Left lung (tissue), 10 donors: ENCODE measurements around the gene DNASE2B. TPM values are rescaled to one million over a fixed set of nuclear protein-coding genes. Genes with fewer than 3 reads are reported as not detected.

Experiments
- ATAC-seq: fragments of 200-7000 bp; cut with Tn5 transposase; one replicate; pipeline ENCODE4 v1.9.1; 2020; ENCODE audit warnings: moderate library complexity
- DNase-seq, 4 donors: peaks; one replicate each; pipeline ENCODE4 v3.0.0-alpha.2; 2013 to 2020
- H3K27ac ChIP-seq, 2 donors: fragments of 200-600 bp; sonication (generic) in 1 of 2; one replicate each; pipeline versions ENCODE4 v1.5.0 to v1.8.0; 2020 to 2021
- H3K27me3 ChIP-seq, 2 donors: fragments of 200-600 bp; sonication (generic) in 1 of 2; one replicate each; pipeline versions ENCODE4 v1.5.0 to v1.8.0; 2020 to 2021
- H3K36me3 ChIP-seq, 2 donors: fragments of 200-600 bp; sonication (generic) in 1 of 2; one replicate each; pipeline versions ENCODE4 v1.5.0 to v1.8.0; 2020 to 2021
- H3K4me1 ChIP-seq, 2 donors: fragments of 200-600 bp; one replicate each; pipeline ENCODE4 v1.8.0; 2021
- H3K4me3 ChIP-seq, 2 donors: fragments of 200-600 bp; sonication (generic) in 1 of 2; one replicate each; pipeline versions ENCODE4 v1.5.0 to v1.8.0; 2020 to 2021; ENCODE audit warnings: mild to moderate bottlenecking in 1 of 2
- H3K9me3 ChIP-seq, 2 donors: fragments of 200-600 bp; sonication (generic) in 1 of 2; one replicate each; pipeline versions ENCODE4 v1.5.0 to v1.8.0; 2020 to 2021
- CTCF ChIP-seq, 2 donors: fragments of 200-600 bp; sonication (generic) in 1 of 2; IDR thresholded peaks; one replicate each; pipeline versions ENCODE4 v1.5.0 to v1.8.0; 2021; ENCODE audit warnings: antibody characterized with exemption in 2 of 2
- intact Hi-C, 2 donors: fragments of 100-400 bp; cut with DNase I; formaldehyde crosslinking; loops; one replicate each; pipeline versions ENCODE4 v1.11.2 to v1.14.2; 2022
- polyA plus RNA-seq, 6 donors: library from polyadenylated mRNA; unstranded; fragments of 120-200 nt; gene quantifications; one replicate each; pipeline ENCODE4 v1.2.1, GENCODE V29; 2013; ENCODE audit not compliant: insufficient read length in 6 of 6
- total RNA-seq, 2 donors: library from RNA; stranded (reverse); fragmentation: NEBNext Ultra II Directional; extraction: Animal tissue kit (Norgen Biotek cat#: 25700); gene quantifications; one replicate each; pipeline ENCODE4 v1.2.1, GENCODE V29; 2021
- donor health status: DM: no; HTN: yes; CAD: no.
- donor health status: DM: no; HTN: no; CAD: no.

The DNASE2B gene
- total and polyA plus RNA-seq, 8 donors: 0.11 to 2.7 (median 0.35) TPM; not detected in 3

DNA sequence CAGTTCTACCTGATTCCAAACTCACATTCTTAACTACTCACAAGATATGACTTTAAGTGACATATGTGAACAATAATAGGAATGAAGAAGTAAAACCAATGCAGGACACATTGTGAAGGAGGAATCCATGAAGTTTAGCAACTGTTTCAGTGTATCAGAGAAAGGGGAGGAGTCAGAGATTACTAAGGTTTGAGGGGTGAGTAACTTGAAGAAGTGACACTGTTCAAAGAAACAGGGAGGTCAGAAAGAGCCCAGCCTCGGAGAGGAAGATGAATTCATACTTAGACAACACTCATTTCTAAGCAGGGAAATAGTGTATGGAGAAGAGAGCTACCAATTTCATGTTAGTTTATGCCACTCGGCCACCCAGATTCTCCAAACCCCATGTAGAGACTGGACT lies 52.6 kb downstream of the DNASE2B start:
- no peaks in the 10 kb centered on the region for H3K4me1 ChIP-seq
- intact Hi-C loops: no loop called here
- no peaks in the 10 kb centered on the region for H3K27me3 ChIP-seq
- H3K4me3 ChIP-seq: no peak overlapping the region
- H3K9me3 ChIP-seq: no peaks in the 10 kb centered on the region
- H3K27ac ChIP-seq: no peak overlapping the region
- DNase-seq (no peak), ATAC-seq (no peak)
- H3K36me3 ChIP-seq: no peaks in the 10 kb centered on the region
- no peak for TF ChIP-seq CTCF (IDR thresholded peaks at IDR 0.05)

DNA sequence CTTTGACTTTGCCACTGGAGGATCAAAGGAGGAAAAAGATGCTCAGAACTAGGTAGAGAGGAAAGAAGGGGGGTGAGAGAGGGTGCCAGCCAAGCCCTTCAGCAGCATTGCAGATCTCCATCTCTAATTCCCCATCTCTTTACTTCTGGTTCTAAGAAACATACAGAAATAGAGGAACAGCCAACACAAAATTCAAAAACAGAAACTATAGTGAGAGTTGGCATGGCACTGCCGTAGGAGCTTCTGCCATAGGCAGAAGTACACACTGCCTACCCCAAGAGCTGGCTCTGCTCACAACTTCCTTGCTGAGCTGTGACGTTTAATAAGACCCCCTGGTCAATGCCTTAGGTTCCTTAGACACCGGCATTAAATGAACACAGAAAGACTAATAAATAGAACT lies 54.2 kb downstream of the DNASE2B start:
- no peaks in the 10 kb centered on the region for H3K9me3 ChIP-seq
- TF ChIP-seq CTCF (IDR thresholded peaks at IDR 0.05): no peak
- H3K27me3 ChIP-seq: no peaks in the 10 kb centered on the region
- H3K4me1 ChIP-seq: no peaks in the 10 kb centered on the region
- intact Hi-C loops: no loop called here
- no peaks in the 10 kb centered on the region for H3K36me3 ChIP-seq
- no peak overlapping the region for H3K27ac ChIP-seq
- DNase-seq (no peak), ATAC-seq (no peak)
- H3K4me3 ChIP-seq: no peak overlapping the region

GRCh38 chr1:84462118-84462517 lies 63.8 kb downstream of the DNASE2B start:
- TF ChIP-seq CTCF (IDR thresholded peaks at IDR 0.05): no peak
- intact Hi-C loops: no loop called here
- Histone ChIP-seq H3K27me3 (peaks cover 0 to 23% of the 10 kb centered on the region in 2 donors), H3K27ac (no peak overlapping the region), H3K4me1 (peaks cover 0 to 6% of the 10 kb centered on the region in 2 donors), H3K4me3 (no peak overlapping the region), H3K9me3 (no peaks in the 10 kb centered on the region), H3K36me3 (no peaks in the 10 kb centered on the region)
- ATAC-seq (no peak), DNase-seq (no peak)

Other genes with a start within 250 kb of the DNASE2B start
- 1 to 10 TPM in 1 of 2 donors, under 1 TPM in 1; 0.84 to 1.1 TPM for gene SAMD13, start 96.8 kb upstream of the DNASE2B start, total RNA-seq
- 1 to 10 TPM; 7.1 to 8.6 (median 8.4) TPM for gene SAMD13, start 96.8 kb upstream of the DNASE2B start, polyA plus RNA-seq
- 10 to 100 TPM; 20.6 to 28.8 TPM for gene RPF1, start 80.8 kb downstream of the DNASE2B start, total RNA-seq
- gene RPF1, start 80.8 kb downstream of the DNASE2B start, polyA plus RNA-seq: 10 to 100 TPM; 34.2 to 41.1 (median 39.5) TPM
- 1 to 10 TPM; 1.3 to 1.9 TPM for gene SPATA1, start 107.9 kb downstream of the DNASE2B start, total RNA-seq
- 1 to 10 TPM; 2.3 to 4.0 (median 3.5) TPM for gene SPATA1, start 107.9 kb downstream of the DNASE2B start, polyA plus RNA-seq
- gene GNG5, start 108.1 kb downstream of the DNASE2B start, total RNA-seq: 100 to 1,000 TPM; 124 to 147 TPM
- gene GNG5, start 108.1 kb downstream of the DNASE2B start, polyA plus RNA-seq: 100 to 1,000 TPM; 127 to 145 (median 141) TPM
- 10 to 100 TPM; 22.1 to 25.7 TPM for gene CTBS, start 176.0 kb downstream of the DNASE2B start, total RNA-seq
- 10 to 100 TPM; 11.9 to 14.5 (median 13.3) TPM for gene CTBS, start 176.0 kb downstream of the DNASE2B start, polyA plus RNA-seq